NB4 (cell line): ENCODE data around the gene SELENOW.
"Not testable (repeated sequence)": the region's sequence is repeated elsewhere in the genome, so short reads cannot be mapped to it uniquely, and the experiment has no call there.

Experiments used
- POLR2A ChIP-seq: IDR thresholded peaks from 2 replicates; pipeline ENCODE4 v1.6.1; 2011; ENCODE audit warnings: mild to moderate bottlenecking; ENCODE audit not compliant: insufficient read length; ENCODE audit errors: extremely low read depth
- TF ChIP-seq, protein P1 (sequence below): IDR thresholded peaks from one replicate; pipeline ENCODE4 v1.5.1; 2012; ENCODE audit warnings: low read depth, low read length
- TF ChIP-seq, protein P2 (sequence below): IDR thresholded peaks from 2 replicates; pipeline ENCODE4 v1.6.1; 2011; ENCODE audit warnings: low read depth, low read length

DNA sequence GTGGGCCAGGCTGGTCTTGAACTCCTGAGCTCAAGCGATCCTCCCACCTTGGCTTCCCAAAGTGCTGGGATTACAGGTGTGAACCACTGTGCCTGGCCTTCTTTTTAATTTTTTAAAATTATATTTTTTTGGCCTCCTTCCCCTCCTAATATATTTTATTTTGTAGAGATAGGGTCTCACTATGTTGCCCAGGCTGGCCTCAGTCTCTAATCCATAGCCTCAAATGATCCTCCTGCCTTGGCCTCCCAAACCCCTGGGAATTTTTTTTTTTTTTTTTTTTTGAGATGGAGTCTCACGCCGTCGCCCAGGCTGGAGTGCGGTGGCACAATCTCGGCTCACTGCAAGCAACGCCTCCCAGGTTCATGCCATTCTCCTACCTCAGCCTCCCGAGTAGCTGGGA lies 37.8 kb downstream of the SELENOW start:
- TF ChIP-seq, protein P1, sequence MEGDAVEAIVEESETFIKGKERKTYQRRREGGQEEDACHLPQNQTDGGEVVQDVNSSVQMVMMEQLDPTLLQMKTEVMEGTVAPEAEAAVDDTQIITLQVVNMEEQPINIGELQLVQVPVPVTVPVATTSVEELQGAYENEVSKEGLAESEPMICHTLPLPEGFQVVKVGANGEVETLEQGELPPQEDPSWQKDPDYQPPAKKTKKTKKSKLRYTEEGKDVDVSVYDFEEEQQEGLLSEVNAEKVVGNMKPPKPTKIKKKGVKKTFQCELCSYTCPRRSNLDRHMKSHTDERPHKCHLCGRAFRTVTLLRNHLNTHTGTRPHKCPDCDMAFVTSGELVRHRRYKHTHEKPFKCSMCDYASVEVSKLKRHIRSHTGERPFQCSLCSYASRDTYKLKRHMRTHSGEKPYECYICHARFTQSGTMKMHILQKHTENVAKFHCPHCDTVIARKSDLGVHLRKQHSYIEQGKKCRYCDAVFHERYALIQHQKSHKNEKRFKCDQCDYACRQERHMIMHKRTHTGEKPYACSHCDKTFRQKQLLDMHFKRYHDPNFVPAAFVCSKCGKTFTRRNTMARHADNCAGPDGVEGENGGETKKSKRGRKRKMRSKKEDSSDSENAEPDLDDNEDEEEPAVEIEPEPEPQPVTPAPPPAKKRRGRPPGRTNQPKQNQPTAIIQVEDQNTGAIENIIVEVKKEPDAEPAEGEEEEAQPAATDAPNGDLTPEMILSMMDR: not testable (repeated sequence)
- not testable (repeated sequence) for TF ChIP-seq POLR2A
- TF ChIP-seq, protein P2, sequence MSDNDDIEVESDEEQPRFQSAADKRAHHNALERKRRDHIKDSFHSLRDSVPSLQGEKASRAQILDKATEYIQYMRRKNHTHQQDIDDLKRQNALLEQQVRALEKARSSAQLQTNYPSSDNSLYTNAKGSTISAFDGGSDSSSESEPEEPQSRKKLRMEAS: not testable (repeated sequence)
